Measurements from ENCODE around the gene DNAH6.

GRCh38 chr2:84836215-84836614, 319.9 kb downstream of the DNAH6 start:
- TF ChIP-seq EP300 (IDR thresholded peaks at IDR 0.05) (no peak), RAD21 (conservative IDR thresholded peaks at IDR 0.05 in 1 of 2, IDR thresholded peaks at IDR 0.05 in 1 of 2) (no peak), REST (IDR thresholded peaks at IDR 0.05) (no peak), JUN (IDR thresholded peaks at IDR 0.05) (no peak), RNF2 (IDR thresholded peaks at IDR 0.05; ENCODE audit: borderline replicate concordance, low read depth) (no peak)

Data from A549 (cell line).